HG03097 (cell line): ENCODE data around the gene TSHZ1.

Experiments used
- ATAC-seq: cut with Tn5 transposase; IDR thresholded peaks from one replicate; pipeline ENCODE4 v1.9.1; 2021; ENCODE audit not compliant: unreplicated experiment, low FRiP score

TSHZ1 gene

GRCh38 chr18:75207310-75208154 is 3.1 kb upstream of the TSHZ1 start:
- no peak for ATAC-seq

DNA sequence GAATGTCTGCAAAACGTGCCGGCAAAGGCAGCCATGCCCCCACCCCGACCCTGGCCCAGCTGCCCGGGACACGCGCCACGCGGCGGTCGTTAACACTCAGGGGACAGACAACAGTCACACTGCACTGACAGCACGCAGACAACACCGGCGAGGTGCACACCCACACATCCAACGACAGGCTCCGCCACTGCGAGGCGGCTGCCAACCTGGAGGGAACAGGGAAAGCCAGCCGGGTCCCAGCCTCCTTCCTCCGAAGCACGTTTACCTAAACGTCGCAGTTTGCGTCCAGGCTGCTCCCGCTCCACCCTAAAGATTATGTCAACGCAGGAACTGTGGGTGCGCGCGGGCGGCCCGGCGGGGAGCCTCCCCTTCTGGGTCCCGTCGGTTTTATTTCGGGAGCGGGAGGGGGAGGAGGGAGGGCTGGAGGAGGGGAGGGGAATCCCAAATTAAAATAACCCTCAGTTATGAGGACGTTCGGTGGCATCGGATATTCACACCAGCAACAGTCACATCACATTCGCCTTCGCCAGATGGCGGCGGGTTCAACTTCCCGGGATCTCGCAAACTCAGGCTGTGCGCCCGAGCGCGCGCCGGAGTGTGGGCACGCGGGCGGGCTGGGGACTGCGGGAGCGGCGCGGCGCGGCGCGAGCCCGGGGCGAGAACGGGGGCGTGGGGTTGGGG is 2.3 kb upstream of the TSHZ1 start:
- ATAC-seq, result no peak

GRCh38 chr18:75208836-75209128 is 1.8 kb upstream of the TSHZ1 start:
- peak; percentile 18 for ATAC-seq

DNA sequence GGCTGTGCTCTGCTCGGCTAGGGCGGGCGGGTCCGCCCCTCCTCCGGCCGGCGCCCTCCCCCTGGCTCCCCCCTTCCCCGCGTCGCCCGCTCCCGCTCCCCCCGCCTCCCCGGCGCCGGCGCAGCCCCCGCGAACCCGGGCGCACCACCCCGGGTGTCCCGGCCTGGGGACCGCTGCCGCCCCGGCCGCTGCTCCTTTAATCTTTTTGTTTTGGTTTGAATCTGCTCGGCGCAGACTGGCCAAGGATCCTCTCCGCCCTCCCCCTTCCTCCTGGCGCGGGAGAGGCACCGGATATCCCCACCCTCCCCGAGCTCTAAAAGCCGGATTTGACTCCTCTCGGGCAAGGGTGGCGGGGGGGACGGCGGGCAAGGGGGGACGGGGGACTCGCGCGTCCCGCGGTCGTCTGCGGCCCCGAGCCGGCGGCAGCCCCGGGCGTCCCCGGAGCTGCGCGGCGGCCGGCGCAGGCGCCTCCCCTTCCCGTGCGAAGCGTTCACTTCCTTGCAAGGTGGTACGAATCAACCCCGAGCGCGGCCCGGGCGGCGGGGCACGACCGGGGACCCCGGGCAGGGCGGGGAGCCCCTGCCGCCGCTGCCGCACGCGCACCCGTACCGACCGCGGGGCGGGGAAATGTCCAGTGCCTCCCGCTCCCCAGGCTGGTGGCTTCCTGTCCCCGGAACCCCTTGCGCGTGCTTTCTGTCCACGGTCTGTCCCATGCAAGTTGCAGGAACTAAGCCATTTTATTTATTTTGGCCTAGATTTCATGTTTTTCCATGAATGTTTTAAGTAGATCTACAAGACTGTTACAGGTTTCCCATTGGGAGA is 1.3 kb upstream of the TSHZ1 start, which contains the start of gene PTGR3:
TSS of gene PTGR3 (minus strand) at position 11 of the 822 bp plus-strand sequence. CDS start 81 bp downstream, outside the sequence.
- peak; percentile 44 for ATAC-seq

- ATAC-seq, result no peak
Measured at GRCh38 chr18:75209951-75210258, 692 bp upstream of the TSHZ1 start.

- no peak for ATAC-seq
Measured at GRCh38 chr18:75211002-75211621, 515 bp downstream of the TSHZ1 start.

DNA sequence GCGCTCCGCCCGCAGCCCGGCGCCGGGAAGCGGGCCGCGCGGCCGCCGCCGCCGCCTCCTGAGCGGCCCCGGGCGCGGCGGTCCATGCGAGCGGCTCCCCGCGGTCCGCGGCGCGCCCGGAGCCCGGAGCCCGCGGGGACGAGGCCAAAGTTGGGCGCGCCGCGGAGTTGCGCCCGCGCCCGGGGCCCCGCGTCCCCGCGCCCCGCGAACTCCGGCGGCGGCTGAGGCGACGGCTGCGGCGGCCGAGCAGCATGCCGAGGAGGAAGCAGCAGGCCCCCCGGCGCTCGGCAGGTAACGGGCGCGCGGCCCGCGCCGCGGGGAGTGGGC is 992 bp downstream of the TSHZ1 start:
- ATAC-seq, result no peak

- no peak for ATAC-seq
Measured at GRCh38 chr18:75211953-75212750, 1.6 kb downstream of the TSHZ1 start.

DNA sequence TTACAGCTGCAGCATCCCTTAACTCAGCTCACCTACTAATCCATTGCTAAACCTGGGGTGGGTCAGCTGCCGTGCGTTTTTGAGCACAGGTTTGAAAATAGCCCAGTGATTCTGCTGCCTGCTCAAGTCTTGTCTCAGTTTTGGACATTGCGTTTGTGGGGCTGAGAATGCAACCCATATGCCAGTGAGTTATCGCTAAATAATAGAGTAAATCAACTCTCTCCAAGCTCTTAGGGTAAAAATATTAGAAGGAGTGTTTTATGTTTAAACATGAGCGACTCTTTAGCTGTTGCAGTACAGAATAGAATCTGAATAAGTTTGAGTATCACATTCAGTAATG is 2.1 kb downstream of the TSHZ1 start:
- no peak for ATAC-seq

- no peak for ATAC-seq
Measured at GRCh38 chr18:75213611-75214331, 3.2 kb downstream of the TSHZ1 start.

- ATAC-seq, result no peak
Measured at GRCh38 chr18:75214332-75214690, 3.7 kb downstream of the TSHZ1 start.

DNA sequence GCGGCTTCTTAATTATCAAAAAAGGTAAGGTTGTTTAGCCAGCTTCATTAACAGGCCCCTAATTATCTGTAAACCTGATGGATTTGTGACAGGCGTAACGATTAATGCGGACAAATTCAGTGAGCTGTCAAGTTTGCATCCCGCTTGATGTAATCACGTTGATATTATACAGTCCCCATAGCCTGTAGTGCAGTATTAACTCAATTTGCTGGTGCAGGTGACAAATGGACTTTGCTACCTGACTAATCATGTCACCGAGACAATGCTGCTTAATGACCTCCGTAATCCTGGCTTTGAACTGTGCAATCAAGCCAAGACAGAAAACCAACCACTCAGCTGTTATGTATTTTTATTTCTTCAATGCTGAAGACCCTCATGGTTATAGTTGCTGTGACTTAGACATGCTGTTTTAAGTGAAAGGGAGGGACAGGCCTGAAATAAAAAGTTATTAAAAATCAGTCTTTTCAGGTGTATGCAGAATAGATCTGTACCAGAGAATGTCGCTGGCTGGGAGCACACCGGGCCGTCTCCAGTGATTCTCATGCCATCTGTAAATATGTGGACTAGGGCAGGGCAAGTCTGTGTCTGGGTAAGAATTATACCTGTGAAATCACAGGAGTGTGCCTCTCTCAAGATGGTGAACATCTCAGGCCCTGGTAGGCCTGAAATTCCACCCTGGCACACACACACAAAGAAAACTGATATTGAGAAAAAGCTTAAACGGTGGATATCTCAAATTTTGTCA is 4.3 kb downstream of the TSHZ1 start:
- ATAC-seq, result no peak

DNA sequence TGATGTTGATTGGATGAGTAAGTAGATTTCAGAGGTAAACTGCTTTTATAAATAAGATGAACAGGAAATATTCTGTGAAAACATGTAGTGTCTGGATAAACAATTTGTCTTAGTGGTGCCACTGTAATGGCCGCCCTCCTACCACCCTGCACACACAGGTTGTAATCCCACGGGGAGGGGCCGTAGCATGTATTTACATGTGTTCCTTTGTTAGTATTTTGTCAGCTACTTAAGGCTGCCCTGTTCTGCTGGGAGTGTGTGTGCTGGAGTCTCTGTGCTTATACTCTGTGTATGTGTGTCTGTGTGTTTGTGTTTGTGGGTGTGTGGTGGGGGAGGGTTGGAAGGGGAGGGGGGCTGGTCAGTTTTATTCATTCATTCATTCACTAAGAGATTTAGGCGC is 5.1 kb downstream of the TSHZ1 start:
- no peak for ATAC-seq

- ATAC-seq, result no peak
Measured at GRCh38 chr18:75216212-75216910, 5.8 kb downstream of the TSHZ1 start.

GRCh38 chr18:75216911-75217689 is 6.5 kb downstream of the TSHZ1 start:
- no peak for ATAC-seq

DNA sequence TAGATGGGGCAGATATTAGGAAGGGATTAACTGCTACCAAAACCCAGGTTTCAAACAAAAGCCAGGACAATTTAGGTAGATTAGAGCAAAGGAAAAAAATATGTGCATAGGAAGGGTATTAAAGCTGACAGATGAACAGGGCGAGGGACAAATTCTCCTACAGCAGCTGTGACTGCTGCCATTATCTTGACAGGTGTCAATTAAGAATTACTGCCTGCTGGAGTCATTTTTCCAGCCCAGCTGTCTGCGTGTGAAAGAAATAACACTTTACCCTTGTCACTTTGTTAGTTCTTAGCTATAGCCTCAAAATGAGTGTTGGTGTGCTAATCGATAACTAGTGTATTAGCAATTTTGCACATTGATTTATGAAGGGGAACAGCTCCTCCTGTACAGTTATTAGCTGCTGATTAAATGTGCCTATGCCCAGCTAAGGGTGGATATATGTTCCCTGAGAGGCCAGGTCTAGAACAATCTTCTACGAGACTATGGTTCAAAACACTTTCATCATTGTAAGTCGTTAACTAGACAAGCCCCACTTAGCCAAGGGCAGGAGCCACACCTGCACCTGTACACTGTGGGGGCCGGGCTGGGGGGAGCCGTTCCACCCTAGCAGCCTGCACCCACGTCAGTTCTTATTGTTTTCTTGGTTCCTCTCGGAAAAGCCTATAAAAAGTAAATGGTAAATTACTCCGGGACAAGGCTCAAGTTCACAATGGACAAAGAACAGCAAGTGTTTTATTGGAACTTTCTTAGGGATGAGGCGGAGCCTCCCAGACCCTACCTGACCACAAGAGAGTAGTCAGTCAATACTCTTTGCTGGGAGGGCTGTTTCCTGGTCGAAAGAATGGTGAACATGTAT is 7.7 kb downstream of the TSHZ1 start:
- ATAC-seq, result no peak
